B cell (primary cell): ENCODE data around the gene TIMELESS.

ENCODE experiments used
- CTCF ChIP-seq: fragments of 200-600 bp; IDR thresholded peaks from one replicate; pipeline ENCODE4 v1.8.0; 2022; ENCODE audit warnings: antibody characterized with exemption, mild to moderate bottlenecking
- EZH2 ChIP-seq: IDR thresholded peaks from 2 replicates; pipeline ENCODE4 v1.6.1; 2012; ENCODE audit warnings: borderline replicate concordance, low read depth, mild to moderate bottlenecking, moderate library complexity, low read length; ENCODE audit not compliant: insufficient read depth, poor library complexity, severe bottlenecking

DNA sequence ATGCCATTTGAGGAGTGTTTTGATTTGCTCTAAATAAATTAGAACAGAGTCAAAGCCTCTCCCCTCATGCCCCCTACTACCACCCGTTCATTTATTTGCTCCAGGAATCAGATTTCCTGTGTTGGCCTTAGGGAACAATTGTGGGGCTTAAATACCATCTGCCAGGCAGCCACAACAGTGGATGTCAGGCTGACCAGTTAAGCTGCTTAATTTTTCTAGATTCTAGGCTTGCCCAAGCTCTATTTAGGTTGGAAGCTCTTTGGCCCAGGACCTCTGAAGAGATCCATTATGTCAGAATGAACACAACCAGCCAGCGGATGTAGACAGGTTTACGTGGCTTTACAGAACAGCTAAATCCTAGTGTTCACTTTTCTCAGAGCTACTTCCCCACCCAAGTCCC, 1.0 kb upstream of the TIMELESS start:
- TF ChIP-seq EZH2 (no peak), CTCF (no peak)
